HG03139 (cell line): ENCODE measurements around the gene C1orf56.
"Not testable (repeated sequence)": the region's sequence is repeated elsewhere in the genome, so short reads cannot be mapped to it uniquely, and the experiment has no call there.

Experiments
- ATAC-seq: cut with Tn5 transposase; IDR thresholded peaks from one replicate; pipeline ENCODE4 v1.9.1; 2021; ENCODE audit not compliant: unreplicated experiment

Gene C1orf56

DNA sequence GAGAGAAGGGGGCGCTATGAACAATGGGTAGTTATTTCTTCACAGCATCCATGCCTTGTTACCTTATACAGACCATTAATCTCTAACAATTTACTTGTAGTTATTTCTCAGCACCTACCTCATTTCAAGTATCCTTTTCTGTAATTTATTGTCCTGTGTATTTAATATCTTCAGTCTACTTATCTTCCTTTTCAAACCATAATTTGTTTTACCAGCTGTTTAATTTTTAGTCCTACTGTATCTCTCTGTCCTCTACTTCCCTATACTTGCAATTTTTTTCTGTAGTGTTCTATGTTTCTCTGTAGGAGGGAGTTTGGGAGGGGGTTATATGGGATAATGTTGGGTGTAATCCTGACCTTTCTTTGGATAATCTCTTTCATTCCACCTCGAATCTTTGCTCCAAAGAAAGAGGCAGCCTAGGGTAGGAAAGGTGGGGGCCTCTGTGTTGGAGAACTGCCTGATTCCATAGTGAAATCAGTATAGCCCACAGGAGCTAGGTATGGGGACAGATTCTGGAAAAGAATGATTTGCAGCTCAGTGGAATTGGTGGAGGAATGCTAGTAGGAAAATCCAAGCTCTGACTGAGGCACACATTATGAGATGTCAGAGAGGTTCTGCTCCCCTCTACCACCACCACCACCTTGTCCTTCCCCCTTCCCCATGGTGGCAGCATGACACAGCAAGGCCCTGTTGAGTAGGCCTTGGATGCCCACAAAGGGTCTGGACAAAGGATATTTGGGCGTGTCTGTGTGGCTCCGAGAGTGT, 13.3 kb downstream of the C1orf56 start:
- ATAC-seq: no peak

DNA sequence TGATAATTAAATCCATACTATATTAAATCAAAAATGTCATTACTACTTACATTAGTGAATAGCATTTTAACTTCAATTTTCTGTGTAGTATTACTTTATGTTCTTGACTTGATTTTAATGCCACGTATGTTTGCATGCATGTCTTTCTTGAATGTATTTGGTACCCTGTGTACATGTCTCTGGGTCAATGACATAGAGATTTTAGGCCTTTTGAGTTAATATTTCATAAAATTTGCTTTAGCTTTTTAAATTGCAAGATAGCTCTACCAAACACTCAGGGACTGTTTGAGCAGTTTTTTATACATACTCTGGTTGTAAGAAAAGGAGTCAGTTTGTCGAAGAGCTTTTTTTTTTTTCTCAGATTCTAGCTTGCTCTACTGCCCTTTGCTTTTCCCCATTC, 14.2 kb downstream of the C1orf56 start:
- no peak for ATAC-seq

DNA sequence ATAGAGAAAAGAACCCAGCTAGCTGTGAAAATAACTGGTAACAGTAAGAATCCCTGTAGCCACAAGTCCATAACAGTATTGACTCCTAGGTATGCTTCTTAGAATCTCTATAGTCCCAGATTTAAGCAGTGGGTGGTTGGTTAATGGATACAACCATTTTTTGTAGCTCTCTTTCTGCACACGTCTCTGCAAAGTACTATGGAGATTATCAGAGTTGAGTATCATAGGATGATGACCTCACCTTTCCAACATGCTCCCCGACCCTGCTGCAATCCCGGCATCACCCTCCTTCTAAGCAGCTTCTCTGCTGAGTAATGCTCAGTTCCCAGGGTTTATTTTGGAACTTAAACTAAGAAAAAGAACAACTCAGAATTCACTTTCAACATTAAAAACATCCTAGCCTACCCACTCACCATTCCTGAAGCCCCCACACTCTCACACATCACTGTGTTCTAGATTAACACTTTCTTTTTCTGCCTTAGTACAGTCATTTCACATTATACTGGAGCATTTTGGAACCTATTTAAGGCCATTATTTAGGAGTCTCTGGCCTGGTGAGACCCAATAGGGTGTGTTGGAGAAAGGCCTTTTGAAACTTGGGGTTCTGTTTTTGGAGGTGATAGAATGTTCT, 15.3 kb downstream of the C1orf56 start:
- ATAC-seq: no peak

DNA sequence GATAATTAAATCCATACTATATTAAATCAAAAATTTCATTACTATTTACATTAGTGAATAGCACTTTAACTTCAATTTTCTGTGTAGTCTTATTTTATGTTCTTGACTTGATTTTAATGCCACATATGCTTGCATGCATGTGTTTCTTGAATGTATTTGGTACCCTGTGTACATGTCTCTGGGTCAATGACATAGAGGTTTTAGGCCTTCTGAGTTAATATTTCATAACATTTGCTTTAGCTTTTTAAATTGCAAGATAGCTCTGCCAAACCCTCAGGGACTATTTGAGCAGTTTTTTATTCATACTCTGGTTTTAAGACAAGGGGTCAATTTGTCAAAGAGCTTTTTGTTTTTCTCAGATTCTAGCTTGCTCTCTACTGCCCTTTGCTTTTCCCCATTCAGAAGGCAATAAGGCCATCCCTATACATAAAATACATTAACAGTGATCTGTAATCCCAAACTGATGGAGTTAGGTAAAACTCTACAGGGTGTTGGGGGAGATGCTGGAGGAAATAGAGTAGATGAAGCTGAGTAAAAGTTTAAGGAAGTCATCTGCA, 17.6 kb downstream of the C1orf56 start:
- ATAC-seq: no peak

DNA sequence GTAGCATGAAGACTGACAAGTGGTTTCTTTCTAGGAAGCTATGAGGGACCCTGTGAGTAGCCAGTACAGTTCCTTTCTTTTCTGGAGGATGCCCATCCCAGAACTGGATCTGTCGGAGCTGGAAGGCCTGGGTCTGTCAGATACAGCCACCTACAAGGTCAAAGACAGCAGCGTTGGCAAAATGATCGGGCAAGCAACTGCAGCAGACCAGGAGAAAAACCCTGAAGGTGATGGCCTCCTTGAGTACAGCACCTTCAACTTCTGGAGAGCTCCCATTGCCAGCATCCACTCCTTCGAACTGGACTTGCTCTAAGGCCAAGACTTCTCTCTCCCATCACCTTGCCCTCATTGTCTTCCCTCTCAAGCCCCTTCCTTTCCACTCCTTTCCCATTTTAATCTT, 19.6 kb downstream of the C1orf56 start:
- no peak for ATAC-seq

DNA sequence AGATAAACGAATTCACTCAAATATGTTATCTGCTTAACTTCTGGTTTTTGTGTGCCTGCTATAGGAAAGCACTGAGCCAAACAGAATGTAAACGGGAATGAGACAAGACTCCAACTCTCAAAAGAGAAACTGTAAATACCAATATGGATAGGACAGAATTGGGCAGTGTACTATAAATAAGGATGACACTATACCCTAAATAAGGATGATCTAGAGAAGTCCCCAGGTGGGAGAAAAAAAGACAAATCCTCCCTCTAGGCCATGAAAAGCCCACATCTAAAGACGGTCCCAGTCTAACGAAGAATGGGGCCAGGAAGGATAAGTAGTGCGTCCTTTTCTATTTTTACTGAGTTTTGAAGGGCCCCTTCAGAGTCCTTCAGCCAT, 21.5 kb downstream of the C1orf56 start:
- no peak for ATAC-seq

DNA sequence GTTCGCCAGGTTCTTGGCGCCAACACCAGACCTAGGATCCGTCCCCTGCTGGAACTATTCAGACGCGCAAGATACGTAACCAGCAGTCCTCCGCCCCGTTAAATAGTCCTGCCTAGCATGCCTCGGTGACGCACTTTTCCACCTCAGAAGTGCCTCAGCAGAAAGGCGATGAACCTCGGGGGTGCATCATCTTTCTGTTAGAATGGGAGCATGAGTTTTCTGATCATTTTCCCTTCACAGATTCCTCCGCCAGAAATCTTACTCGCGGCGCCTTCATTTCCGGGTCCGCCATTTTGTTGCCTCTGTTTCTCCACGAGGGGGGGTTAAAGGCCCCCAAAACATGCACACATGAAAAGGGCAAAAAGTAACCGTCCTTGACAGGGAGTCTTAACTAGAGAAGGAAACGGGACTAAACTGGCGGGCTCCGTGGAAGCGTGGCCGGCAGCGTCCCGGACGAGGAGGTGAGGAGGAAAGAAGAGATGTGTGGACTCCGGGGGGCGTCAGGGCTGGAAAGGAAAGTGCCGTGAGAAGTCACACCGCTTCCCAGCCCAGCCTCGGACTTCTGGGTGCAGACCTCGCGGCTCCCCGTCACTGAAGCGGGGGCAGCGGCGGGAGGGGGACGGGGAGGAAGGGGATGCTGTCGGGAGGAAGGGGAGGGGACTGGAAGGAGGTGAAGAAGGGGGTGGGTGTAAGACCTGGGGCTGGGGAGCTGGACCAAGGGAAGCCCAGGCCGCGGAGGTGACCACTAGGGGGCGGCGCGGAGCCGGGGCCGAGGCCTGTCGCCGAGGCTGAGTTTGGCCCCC, 23.1 kb downstream of the C1orf56 start, which contains the start of gene GABPB2:
TSS of gene GABPB2 (plus strand) at position 288 of the 803 bp plus-strand sequence. CDS start 17,429 bp downstream, outside the sequence.
- peak; percentile 77 for ATAC-seq

DNA sequence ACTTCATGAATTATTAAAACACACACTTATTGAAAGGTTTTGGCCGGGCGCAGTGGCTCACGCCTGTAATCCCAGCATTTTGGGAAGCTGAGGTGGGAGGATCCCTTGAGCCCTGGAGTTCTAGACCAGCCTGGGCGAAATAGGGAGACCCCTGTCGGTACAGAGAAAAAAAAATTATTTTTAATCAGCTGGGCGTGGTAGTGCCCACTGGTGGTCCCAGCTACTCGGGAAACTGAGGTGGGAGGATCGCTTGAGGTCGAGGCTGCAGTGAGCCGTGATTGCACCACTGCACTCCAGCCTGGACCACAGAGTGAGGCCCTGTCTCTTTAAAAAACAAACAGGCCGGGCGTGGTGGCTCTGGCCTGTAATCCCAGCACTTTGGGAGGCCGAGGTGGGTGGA, 24.7 kb downstream of the C1orf56 start:
- ATAC-seq: no peak

DNA sequence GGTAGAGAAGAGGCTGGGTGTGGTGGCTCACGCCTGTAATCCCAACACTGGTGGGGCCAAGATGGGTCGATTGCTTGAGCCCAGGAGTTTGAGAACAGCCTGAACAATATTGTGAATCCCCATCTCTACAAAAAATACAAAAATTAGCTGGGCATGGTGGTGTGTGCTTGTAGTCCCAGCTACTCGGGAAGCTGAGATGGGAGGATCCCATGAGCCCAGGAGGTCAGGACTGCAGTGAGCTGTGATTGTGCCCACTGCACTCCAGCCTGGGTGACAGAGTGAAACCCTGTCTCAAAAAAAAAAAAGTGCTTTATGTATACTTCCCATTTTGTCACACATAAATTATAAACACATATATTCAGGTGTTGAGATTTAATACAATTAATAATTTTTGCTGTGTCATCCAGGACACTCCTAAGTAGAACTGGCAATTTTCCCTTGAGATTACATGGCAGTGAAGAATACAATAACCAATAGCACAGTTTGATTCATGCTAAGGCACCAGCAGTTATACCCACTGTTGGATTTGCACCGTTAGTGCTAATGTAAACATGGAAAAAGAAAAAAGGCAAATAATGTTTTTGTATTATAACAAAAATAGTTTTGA, 38.5 kb downstream of the C1orf56 start:
- ATAC-seq: no peak

DNA sequence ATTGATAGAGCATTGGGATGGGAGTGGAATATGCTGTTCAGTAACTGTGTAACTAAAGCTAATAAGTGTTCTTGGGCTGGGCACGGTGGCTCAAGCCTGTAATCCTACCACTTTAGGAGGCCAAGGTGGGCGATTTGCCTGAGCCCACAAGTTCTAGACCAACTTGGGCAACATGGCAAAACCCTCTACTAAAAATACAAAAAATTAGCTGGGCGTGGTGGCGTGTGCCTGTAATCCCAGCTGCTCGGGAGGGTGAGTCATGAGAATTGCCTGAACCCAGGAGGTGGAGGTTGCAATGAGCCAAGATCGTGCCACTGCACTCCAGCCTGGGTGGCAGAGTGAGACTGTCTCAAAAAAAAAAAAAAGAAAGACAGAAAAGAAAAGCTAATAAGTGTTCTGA, 49.9 kb downstream of the C1orf56 start:
- not testable (repeated sequence) for ATAC-seq

DNA sequence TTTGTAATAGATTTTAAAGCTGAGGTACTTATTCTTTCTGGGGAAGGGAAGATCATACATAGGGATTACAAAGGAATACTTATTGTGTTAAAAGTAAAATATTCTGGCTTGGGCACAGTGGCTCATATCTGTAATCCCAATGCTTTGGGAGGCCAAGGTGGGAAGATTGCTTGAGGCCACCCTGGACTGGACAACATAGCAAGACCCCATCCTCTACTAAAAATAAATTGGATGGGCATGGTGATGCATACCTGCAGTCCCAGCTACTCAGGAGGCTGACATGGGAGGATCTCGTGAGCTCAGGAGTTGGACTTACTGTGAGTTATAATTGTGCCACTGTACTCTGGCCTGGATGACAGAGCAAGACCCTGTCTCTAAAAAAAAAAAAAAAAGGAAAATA, 50.6 kb downstream of the C1orf56 start:
- ATAC-seq: no peak
